Endodermal cell (in vitro differentiated cells): ENCODE measurements around the gene PRRC2B. TPM values are rescaled to one million over a fixed set of nuclear protein-coding genes. Genes with fewer than 3 reads are reported as not detected.

ENCODE experiments used
- DNase-seq: peaks from one replicate; pipeline ENCODE4 v3.0.0-alpha.2; 2017
- H3K27ac ChIP-seq: 2 replicates; pipeline ENCODE4 v1.5.1; 2013; ENCODE audit warnings: mild to moderate bottlenecking, low read depth, low read length, moderate library complexity
- H3K27me3 ChIP-seq: 2 replicates; pipeline ENCODE4 v1.6.1; 2013; ENCODE audit warnings: mild to moderate bottlenecking, low read length, moderate library complexity; ENCODE audit not compliant: insufficient read depth, control insufficient read depth, poor library complexity, severe bottlenecking
- H3K36me3 ChIP-seq: 2 replicates; pipeline ENCODE4 v1.7.0; 2013; ENCODE audit warnings: mild to moderate bottlenecking, low read length, moderate library complexity; ENCODE audit not compliant: control insufficient read depth, insufficient read depth
- H3K4me1 ChIP-seq: one replicate; pipeline ENCODE4 v1.7.0; 2013; ENCODE audit warnings: low read length; ENCODE audit not compliant: control insufficient read depth, insufficient read depth
- H3K4me3 ChIP-seq: 2 replicates; pipeline ENCODE4 v1.5.1; 2013; ENCODE audit warnings: mild to moderate bottlenecking, low read length, moderate library complexity
- H3K9ac ChIP-seq: 2 replicates; pipeline ENCODE4 v1.6.1; 2013; ENCODE audit warnings: mild to moderate bottlenecking, low read length, moderate library complexity; ENCODE audit not compliant: poor library complexity, severe bottlenecking; ENCODE audit errors: extremely low read depth
- H3K9me3 ChIP-seq: 2 replicates; pipeline ENCODE4 v1.6.1; 2013; ENCODE audit warnings: mild to moderate bottlenecking, low read length, moderate library complexity; ENCODE audit not compliant: control insufficient read depth
- H3K27ac Mint-ChIP-seq: 2 replicates; pipeline ENCODE4 v1.8.0; 2020; ENCODE audit warnings: mixed read lengths
- H3K27me3 Mint-ChIP-seq: 2 replicates; pipeline ENCODE4 v1.8.0; 2021; ENCODE audit warnings: mild to moderate bottlenecking, mixed read lengths; ENCODE audit not compliant: insufficient read depth
- H3K36me3 Mint-ChIP-seq: 2 replicates; pipeline ENCODE4 v1.8.0; 2020; ENCODE audit warnings: low read depth, mixed read lengths
- H3K4me1 Mint-ChIP-seq: 2 replicates; pipeline ENCODE4 v1.8.0; 2020; ENCODE audit warnings: mixed read lengths
- H3K4me3 Mint-ChIP-seq: 2 replicates; pipeline ENCODE4 v1.8.0; 2020; ENCODE audit warnings: mild to moderate bottlenecking, moderate library complexity, mixed read lengths
- H3K9me3 Mint-ChIP-seq: 2 replicates; pipeline ENCODE4 v1.8.0; 2020; ENCODE audit warnings: mild to moderate bottlenecking, mixed read lengths
- CTCF ChIP-seq: fragments of 200-600 bp; sonication (generic); conservative IDR thresholded peaks from 2 replicates; pipeline ENCODE4 v1.5.0; 2021; ENCODE audit warnings: antibody characterized with exemption, mild to moderate bottlenecking
- WGBS, 2 experiments: methylation state at CpG; one replicate each; pipeline versions ENCODE4 v1.1.5 to v1.1.7; 2013; ENCODE audit warnings: missing lambda C conversion rate in 2 of 2, mixed read lengths in 1 of 2; ENCODE audit not compliant: insufficient coverage in 1 of 2, insufficient read length in 1 of 2; 5-methylcytosine and 5-hydroxymethylcytosine counted together
- total RNA-seq, 2 donors: library from RNA; stranded (reverse); fragmentation: NEBNext Ultra II Directional in 1 of 2; extraction: Animal tissue kit (Norgen Biotek cat#: 25700) in 1 of 2; gene quantifications; 2 replicates in 1 of 2; 3 replicates in 1 of 2; pipeline ENCODE4 v1.2.1, GENCODE V29; 2021

Gene PRRC2B
- total RNA-seq, 2 donors from 2014 or later: 309 to 334 TPM

DNA sequence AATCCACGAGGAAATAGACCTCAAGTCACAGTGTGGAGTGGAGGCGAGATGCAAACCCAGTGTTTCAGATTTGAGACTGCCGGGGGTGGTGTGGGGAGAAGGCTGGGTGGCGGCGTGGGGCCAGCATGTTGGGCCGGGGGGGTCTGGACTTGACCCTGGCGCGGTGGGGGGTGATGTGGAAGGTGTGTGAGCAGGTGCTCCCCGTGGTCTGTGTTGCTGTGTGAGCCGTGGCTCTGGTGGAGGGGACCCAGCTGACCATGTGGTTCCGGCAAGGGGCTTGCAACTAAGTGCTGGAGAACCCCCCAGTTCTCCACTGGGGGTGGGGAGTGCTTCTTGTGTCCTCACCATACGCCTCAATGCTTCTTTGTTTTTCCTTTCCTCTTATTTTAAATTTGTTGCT, 25.8 kb downstream of the PRRC2B start:
- 87 to 92% methylated on average over 3 to 12 of the region's 12 CpGs for WGBS, 2 experiments
- Histone ChIP-seq H3K4me3 (no peak overlapping the region), H3K27me3 (no peaks in the 10 kb centered on the region), H3K27ac (peak overlapping the region; percentile 21), H3K9ac (no peak overlapping the region), H3K9me3 (peaks cover 11% of the 10 kb centered on the region), H3K36me3 (peaks cover 69% of the 10 kb centered on the region), H3K4me1 (peaks cover 36% of the 10 kb centered on the region)
- H3K27ac Mint-ChIP-seq: peak overlapping the region; percentile 56
- no peak for TF ChIP-seq CTCF
- H3K36me3 Mint-ChIP-seq: peaks cover 30% of the 10 kb centered on the region
- H3K27me3 Mint-ChIP-seq: no peaks in the 10 kb centered on the region
- H3K4me3 Mint-ChIP-seq: peak overlapping the region; percentile 5
- H3K4me1 Mint-ChIP-seq: peaks cover 70% of the 10 kb centered on the region
- H3K9me3 Mint-ChIP-seq: peaks cover 4% of the 10 kb centered on the region
- no peak for DNase-seq

DNA sequence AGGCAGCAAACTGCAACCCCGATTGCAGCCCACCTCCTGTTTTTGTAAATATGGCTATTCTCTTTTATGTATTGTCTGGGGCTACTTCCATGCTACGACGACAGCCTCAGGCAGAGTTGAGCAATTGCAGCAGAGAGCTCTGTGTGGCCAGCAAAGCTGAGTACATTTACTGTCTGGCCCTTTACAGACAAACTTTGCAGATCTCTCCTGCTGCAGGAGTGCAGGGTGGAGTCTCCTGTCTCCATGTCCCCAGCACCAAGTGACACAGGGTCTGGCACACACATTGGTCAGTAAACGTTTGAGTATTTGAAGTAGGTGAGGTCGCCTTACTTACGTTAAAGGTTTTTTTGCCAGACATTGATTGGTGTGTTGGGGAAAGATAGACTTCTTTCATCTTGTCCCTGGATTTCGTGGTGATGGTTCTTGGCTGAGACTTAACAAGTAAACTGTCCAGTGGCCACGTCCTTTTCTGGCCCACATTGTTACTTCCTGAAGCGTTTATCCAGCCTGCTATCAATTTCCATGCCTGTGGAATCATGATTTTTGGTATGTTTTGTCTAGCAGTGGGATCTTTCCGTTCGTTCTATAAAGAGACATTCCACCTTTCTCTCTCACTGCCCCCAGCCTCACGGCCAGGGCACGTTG, 27.2 kb downstream of the PRRC2B start:
- no peaks in the 10 kb centered on the region for H3K27me3 Mint-ChIP-seq
- H3K9me3 Mint-ChIP-seq: no peaks in the 10 kb centered on the region
- Histone ChIP-seq H3K4me3 (no peak overlapping the region), H3K9ac (no peak overlapping the region), H3K9me3 (no peaks in the 10 kb centered on the region), H3K4me1 (peaks cover 36% of the 10 kb centered on the region), H3K27ac (peak overlapping the region; percentile 28), H3K27me3 (no peaks in the 10 kb centered on the region), H3K36me3 (peaks cover 58% of the 10 kb centered on the region)
- peaks cover 26% of the 10 kb centered on the region for H3K36me3 Mint-ChIP-seq
- H3K4me1 Mint-ChIP-seq: peaks cover 67% of the 10 kb centered on the region
- DNase-seq: no peak
- H3K27ac Mint-ChIP-seq: peak overlapping the region; percentile 84
- peak; percentile 40 for TF ChIP-seq CTCF
- 77 to 83% methylated on average over 7 to 13 of the region's 13 CpGs for WGBS, 2 experiments
- H3K4me3 Mint-ChIP-seq: no peak overlapping the region

- Mint-ChIP-seq H3K36me3 (peaks cover 29% of the 10 kb centered on the region), H3K4me3 (no peak overlapping the region), H3K27ac (peak overlapping the region; percentile 84), H3K4me1 (peaks cover 62% of the 10 kb centered on the region), H3K27me3 (no peaks in the 10 kb centered on the region), H3K9me3 (peaks cover 2% of the 10 kb centered on the region)
- Histone ChIP-seq H3K4me3 (no peak overlapping the region), H3K9ac (no peak overlapping the region), H3K4me1 (peaks cover 36% of the 10 kb centered on the region), H3K36me3 (peaks cover 58% of the 10 kb centered on the region), H3K27me3 (no peaks in the 10 kb centered on the region), H3K27ac (no peak overlapping the region), H3K9me3 (no peaks in the 10 kb centered on the region)
- 90 to 91% methylated on average over 6 to 7 of the region's 8 CpGs for WGBS, 2 experiments
- no peak for DNase-seq
- no peak for TF ChIP-seq CTCF
Measured at GRCh38 chr9:131421691-131422090, 27.8 kb downstream of the PRRC2B start.
